HG02870 (cell line): ENCODE results near the gene LYPD6B.

ENCODE experiments used
- ATAC-seq: cut with Tn5 transposase; IDR thresholded peaks from one replicate; pipeline ENCODE4 v1.9.1; 2021; ENCODE audit warnings: mild to moderate bottlenecking, moderate library complexity; ENCODE audit not compliant: unreplicated experiment

LYPD6B gene

DNA sequence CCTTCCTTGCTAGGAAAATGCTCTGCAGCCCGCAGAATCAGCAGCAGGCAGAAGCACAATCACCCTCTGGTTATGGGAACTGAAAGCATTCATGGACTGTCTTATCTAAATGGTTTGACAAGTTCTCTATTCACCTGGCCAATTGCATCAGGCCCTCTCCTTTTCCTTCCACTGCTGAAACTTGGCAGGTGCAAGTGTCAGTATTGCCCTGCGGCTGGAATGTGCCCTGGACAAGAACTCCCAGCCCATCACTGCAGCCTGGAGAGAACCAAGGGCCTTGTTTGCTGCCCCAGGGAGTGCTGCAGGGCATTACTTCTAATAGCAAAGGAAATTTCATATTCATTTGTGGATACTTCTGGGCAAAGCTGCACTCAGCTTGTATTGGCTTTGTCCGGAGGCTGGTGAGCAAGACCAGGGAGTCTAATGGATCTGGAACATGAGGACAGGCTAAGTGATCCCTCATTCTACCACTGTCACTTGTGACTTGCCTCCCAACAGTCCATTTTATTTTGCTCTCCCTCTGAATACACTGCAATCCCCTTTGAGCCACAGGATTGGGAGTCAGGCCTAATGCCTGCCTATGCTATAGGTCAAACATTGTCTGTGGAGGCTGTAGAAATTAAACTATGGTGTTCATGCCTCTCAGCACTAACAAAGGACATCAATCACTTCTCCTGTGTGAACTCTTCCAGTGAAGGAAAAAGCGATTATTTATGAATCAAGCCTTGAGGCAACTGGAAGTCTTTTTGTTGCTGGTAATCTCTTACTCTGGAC lies 116.9 kb downstream of the LYPD6B start:
- ATAC-seq, result no peak

DNA sequence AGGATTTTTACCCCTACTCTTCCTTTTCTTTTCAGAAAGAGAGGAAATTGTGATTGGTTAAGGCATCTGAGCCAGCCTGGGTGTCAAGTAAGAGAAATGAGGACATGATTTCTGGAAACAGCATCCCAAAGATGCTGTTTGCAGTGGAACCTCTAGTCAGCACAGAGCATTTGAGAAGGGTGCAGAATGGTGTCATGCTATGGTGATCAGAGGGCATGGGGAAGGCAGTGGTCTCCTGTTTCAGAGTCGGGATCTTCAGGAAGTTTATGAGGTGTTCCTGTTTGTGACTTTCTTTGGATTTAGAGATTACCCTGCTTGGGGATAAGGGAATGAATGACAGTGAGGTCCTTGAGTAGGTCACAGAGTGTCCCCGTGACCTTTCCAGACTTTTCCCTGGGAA lies 117.5 kb downstream of the LYPD6B start:
- ATAC-seq, result no peak

DNA sequence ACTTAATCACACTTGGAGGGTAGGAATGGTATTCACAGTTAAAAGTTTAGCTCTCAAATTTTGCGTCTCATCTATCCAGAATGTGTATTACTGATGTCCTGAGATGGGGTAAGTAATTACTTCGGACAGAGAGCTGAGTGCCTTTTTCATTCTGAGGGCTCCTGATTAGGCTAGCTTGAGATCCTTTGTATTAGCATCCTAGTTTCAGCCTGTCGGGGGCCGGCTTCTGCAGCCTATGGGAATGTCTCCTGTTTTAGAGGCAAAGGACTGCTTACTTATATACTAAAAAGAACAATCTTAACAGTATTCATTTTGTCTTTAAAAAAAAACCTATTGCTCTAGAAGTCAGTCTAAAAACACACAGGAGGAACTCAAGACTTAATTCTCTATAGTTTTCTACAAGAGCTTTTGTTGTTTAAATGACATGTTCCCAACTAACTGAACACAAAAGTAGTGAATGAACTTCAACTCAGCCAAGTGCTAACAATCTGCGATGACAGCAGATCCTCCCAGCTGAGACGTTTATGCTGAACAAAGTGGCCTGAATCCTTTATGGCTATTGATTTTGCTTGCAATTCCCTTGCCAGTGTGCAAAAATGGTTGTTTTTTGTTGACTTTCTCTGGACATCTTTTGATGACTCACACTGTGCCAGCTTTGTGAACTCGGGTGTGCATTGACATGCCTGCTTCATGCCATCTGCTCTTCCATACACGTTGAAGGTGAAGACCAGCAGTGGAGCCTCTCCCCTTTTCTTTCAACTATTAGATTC lies 118.7 kb downstream of the LYPD6B start:
- ATAC-seq, result no peak

DNA sequence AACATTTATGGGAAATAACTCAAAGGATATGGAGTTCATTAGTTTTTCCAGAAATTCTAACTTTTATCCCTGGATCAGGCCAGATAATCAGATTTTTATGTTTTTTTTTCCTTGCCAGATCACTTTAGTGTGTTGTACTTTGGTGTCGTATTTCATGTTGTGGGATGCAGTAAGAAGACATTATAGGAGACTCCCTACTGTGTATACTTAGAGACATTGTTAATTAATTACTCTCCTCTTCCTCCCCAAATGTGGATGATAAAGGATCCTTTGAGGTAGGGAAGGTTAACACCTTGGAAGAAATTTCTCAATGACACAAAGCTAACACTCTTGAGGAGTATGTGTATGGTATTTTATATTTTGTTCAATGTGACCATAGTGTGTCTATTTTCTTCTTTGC lies 120.5 kb downstream of the LYPD6B start:
- no peak for ATAC-seq

DNA sequence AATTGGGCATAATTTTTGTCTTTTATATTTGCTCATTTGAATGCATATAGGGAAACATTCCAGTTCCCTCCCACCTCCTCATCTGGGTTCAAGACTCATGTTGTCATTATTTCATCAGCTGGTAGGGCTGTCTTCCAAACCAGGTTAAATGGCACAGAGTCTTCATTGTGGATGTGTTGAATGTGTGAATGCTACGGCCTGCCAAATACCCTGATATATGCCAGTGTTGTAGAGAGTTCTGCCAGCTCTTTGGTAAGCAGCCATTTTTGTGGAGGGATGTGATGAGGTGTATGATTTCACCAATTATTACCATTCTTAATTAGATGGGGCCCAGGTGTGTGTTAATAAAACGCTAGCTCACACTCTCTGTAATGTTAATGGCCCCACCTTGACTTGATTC lies 121.7 kb downstream of the LYPD6B start:
- no peak for ATAC-seq

DNA sequence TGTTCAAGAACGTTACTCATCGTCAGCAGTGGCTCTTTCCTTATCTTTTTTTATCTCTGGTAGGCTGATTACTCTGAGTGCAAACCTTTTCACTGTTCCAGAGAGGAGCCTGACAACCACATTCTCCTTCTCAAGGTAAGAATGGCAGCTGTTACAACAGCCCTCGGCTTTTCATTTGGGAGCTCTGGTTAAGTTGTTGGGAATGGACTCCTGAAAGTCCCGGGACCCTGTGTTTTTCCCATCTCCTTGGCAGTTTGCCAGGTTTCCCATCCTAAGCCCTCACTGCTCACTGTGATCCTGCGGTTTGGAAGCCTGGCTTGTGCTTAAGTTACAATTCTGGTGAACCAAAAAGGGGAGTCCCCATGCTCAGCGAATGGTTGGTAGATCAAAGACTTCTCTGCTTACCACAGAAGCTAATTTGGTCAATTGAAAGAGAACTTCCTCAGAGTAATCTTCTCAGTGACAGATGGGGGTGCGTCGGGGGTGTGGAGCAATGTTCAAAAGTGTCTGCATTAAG lies 122.3 kb downstream of the LYPD6B start:
- ATAC-seq, result peak; percentile 99

DNA sequence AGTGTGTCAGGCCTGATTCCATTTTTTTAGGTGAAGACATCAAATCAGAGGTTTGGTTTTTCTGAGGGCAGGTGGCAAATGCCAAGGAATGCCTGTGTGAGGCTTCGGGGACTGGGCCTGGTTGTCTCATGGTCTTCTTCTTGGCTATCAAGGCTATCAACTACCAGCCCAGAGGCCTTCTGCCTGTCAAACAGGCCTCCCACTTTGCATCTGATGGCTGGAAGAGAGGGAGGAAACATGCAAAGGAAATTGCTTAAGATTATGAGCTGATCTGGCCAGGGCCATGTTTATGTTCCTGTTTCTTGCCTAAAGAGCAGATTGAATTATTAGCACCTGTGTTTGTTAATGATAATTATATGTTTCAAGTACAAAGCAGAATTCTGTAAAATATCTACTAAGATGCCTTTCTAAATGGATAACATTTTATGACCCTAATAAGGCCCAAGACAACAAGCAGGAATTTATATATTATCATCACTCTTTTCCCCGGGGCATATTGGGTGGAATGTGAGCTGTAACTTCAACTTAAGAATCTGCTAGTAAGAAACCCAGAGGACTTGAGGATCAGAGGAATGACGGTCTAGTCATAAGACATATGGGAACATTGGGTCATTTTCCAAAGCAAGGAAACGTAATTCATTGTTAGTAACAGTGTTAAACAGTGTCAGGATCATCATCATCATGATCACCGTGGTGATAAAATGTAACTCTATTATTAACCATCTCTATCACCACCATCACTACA lies 123.2 kb downstream of the LYPD6B start:
- ATAC-seq, result no peak

DNA sequence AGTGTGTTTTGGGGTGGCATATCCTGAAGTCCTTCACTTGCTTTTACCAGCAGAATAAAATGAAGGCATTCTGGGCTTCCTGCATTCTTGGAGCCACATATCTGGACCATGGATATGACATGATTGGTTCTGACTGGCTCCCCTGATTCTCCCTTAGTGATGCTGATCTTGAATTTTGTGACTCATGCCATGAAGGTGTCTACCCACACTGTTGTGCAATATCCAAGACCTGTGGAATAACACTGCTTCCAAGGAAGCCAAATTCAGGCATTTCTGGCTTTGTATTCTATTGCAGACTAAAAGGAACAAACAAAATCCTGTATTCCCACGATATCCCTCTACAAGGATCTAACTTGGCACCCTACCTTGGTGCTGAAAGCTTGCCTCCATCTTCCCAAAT lies 125.8 kb downstream of the LYPD6B start:
- ATAC-seq, result no peak

DNA sequence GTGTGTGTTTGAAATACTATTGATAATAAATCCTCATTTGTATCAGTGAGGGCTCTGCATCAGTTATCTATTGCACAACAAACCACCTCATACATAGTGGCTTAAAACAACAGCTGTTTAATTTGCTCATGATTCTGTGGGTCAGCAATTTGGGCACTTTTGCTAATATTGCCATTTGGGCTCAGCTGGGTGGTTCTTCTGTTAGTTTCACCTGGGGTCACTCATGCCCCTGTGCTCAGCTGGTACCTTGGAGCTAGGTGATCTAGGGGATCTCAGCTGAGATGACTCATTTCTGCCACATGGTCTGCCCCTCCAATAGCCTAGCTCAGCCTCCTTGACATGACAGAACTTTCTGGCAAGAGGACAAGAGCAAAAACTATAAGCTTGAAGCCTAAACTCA lies 126.3 kb downstream of the LYPD6B start:
- no peak for ATAC-seq

DNA sequence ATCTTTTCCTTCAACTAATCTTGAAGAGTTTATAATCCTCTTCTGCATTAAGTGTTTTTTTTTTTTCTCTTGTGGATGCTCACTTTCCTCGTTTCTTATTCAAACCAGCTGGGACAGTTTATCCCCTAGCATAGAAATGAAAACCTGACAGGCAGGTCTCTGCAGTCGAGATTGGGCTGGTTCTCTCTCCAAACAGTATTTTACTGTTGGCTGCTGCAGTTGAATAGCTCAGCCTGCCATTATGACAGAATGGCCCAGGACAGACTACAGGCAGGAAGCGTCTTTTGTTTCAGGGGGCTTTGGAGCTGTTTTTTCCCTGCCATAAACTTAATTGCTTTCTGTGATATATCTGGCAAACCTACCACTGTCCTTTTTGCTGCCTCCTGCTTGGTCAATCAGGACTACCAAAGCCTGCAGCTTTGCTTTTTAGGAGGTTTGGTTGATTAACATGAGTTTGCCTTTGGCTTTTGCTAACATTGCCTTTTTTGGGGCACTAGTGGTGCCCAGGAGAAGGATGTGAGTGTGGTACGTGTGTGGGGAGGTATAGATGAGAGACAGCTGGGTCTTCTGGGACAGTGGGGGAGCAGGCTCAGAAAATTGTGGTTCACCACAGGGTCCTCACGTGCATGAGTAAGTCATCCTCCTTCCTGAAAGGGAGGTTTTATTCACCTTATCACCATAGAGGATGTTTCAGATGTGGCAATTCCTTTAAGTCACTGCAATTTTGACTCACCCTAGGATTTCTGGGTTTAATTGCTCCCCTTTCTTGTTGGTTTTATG lies 128.7 kb downstream of the LYPD6B start:
- ATAC-seq, result peak; percentile 82

DNA sequence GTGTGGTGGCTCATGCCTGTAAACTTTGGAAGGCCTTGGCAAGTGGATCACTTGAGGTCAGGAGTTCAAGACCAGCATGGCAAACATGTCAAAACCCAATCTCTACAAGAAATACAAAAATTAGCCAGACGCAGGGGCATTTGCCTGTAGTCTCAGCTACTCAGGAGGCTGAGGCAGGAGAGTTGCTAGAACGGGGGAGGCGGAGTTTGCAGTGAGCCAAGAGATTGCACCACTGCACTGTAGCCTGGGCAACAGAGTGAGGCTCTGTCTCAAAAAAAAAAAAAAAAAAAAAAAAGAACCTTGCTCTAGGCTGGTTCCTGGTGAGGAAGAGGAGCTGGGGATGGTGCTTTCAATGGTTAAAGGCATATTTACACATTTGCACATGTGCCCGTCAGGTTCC lies 129.4 kb downstream of the LYPD6B start:
- ATAC-seq, result no peak

DNA sequence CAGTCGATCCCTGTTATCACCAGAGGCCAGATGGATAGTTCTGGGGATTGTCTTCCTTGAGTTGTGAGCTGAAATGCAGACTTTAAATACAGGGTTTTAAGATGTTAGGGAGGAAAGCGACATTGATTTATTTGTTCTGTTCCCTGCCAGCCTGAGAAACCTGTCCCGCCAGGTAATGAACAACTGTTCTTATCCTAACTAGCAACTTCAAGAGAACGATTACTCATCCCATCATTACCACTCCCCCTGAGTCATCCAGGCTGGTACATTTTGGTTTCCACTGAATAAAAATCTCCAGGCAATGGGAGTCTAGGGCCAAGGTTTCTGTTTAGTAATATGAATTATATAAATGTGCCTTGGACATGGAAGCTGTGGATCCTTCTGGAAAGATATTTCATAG lies 131.2 kb downstream of the LYPD6B start:
- ATAC-seq, result no peak

DNA sequence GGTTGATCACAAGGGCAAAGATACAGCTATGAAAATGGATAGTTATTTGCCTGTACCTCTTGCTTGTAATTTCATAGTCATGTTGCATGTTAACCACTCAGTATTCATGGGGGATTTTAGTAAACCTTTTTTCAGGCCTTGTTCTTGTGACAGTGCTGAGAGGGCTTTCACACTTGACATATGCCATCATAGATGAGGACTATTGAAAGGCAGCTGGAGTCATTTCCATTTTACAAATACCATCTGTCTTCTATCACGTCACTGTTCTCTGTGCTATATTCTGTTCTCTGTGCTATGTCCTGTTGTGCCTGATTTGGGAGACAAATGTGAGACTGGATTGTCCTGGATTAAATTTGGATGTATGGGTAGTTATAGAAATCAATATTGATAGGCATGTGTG lies 131.7 kb downstream of the LYPD6B start:
- no peak for ATAC-seq

DNA sequence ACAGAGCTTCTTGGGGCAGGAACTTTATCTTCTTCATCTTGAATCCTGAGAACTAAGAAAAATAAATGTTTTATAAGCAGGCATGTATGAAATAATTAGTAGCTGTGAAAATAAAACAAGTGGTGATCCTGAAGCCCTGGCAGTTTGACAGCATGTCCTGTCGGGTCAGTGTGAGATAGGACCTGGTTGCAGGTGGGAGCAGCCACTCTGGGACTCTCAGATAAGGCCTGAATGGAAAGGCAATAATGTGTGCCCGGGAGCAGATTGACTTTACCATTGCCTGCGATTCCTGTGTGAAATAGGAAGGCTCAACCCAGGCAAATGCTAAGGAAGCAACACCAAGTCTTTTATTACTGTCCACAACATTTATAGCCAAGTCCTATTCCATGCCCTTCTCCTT lies 132.4 kb downstream of the LYPD6B start:
- no peak for ATAC-seq

DNA sequence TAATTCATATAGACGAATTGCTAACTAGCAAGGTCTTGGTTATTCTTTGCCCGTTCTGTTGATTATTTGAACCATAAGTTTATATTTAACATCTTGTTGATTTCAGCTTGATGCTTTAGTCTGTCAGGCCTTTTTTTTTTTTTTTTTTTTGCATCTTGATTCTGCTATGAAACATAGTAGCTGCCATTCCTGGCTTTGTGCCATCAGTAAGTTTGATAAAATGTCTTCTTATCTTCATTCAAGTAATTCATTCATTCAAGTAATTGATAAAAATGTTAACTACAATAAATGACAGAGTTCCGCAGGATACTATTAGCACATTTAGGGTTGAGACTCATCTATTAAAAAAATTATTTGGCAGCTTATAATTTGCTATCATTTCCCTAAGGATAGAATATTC lies 134.7 kb downstream of the LYPD6B start:
- no peak for ATAC-seq

DNA sequence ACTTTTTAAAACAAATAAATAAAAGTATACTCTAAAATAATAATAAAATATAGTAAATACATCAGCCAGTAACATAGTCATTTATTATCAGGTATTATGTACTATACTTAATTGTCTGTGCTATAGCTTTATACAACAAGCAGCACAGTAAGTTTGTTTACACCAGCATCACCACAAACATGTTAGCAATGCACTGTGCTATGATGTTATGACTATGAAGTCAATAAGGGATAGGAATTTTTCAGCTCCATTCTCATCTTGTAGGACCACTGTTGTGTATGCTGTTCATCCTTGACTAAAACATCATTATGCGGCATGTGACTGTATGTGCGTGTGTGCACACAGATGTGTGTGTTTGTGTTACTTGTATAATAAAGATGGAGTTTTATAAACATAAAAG lies 137.5 kb downstream of the LYPD6B start:
- ATAC-seq, result no peak

DNA sequence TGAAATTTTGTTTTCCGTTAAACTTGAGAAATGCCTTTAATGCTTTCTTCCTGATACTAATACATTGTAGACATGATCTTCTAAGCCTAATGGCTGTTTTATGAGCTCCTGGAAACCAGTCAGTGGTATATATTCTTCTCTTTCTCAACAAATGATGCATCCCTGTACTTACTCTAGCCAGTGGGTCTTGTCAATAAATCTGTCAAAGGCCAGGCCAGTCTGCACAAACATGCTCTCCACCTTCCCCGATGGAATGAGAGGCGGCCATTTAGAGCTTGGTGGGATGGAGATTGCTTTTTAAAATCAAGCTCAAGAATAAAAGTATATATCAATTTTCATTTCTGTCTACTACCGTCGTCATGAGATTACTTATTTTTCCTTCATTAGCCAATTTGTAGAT lies 140.1 kb downstream of the LYPD6B start:
- no peak for ATAC-seq

DNA sequence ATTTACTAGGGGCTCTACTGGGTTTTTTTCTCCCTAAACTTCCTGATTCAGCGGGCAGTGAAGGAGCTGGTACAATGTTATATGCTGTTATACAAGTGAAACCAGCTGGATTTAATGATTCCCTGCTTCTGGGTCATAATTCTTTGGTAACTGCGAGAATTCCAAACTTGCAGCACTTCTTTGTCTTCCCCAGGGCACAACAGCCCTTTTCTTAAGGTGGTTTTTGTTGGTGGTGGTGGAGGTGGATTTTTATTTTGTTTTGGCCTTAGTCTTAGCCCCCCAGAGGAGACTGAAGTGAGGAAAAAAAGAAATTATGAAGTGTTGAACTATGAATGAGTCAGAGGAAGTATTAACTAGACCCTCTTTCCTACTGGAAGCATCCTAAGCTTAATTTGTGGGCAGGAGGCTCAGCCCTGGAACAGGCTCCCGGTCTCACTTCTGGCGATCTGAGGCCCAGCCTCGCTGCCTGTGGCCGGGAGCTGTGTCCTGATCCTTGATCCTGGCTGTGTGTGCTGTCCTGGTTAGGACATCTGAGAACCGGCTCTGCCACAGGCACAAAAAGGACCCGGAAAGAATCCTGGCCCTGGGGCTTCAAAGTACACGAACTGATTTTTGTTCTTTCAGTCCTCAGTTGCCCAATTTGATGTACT lies 141.9 kb downstream of the LYPD6B start:
- no peak for ATAC-seq

DNA sequence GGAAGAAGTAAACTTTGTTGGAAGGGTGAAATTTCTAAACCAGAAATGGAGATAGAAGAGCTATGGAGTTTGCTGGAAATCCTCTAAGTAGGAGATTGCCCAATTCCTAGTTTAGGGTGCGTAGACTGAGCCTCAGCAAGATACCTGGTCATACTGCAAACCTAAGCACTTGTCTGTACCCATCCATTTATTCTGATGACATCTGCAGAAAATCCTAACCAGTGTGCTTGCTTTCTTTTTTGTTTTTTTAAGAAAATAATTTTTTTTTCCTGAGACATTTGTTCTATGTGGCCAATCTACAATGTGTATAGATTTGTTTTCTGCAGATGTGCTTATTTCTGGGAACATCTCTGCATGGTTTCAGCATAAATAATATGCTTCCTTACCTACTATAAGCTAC lies 144.7 kb downstream of the LYPD6B start:
- no peak for ATAC-seq

DNA sequence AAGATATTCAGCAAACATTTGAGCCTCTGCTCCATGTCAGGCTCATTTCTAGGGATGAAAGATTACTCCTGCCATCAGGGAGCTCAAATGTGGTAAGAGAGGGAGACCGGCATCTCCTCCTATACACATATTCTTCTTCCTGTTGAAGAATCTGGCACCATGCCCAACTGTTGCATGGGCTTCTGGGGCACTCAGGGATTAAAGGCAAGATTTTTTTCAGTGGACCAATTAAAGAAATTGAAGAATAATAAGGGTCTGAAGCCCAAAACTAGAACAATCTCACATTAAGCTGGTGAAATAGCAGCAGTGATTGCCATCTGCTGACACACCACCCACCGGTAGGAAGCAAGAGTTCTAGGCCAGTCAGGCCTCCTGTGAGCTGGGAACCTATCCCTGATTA lies 146.5 kb downstream of the LYPD6B start:
- no peak for ATAC-seq
